Sciatic nerve (tissue), 2 donors: ENCODE results near the gene CYB5A. TPM values are rescaled to one million over a fixed set of nuclear protein-coding genes. Genes with fewer than 3 reads are reported as not detected.
A peak's percentile ranks its signal among the peaks of the same experiment; 100 is the strongest.

Experiments used
- ATAC-seq: fragments of 200-7000 bp; cut with Tn5 transposase; one replicate; pipeline ENCODE4 v1.9.1; 2020; ENCODE audit warnings: mild to moderate bottlenecking, moderate library complexity
- DNase-seq: peaks from one replicate; pipeline ENCODE4 v3.0.0-alpha.2; 2020; ENCODE audit warnings: low spot score
- intact Hi-C: fragments of 100-400 bp; cut with DNase I; formaldehyde crosslinking; loops from one replicate; pipeline ENCODE4 v1.14.2; 2022
- total RNA-seq: library from RNA; stranded (reverse); fragmentation: NEBNext Ultra II Directional; extraction: Animal tissue kit (Norgen Biotek cat#: 25700); gene quantifications from one replicate; pipeline ENCODE4 v1.2.1, GENCODE V29; 2021
- donor health status: DM: no; HTN: no; CAD: no.
- donor health status: DM: no; HTN: no; CAD: no.

CYB5A gene
- total RNA-seq, 1 donor from 2014 or later: 117 TPM

- DNase-seq (no peak), ATAC-seq (peak; percentile 77)
- intact Hi-C loops: no loop called here
These were observed 9.6 kb downstream of the CYB5A start for GRCh38 chr18:74281980-74282754.

DNA sequence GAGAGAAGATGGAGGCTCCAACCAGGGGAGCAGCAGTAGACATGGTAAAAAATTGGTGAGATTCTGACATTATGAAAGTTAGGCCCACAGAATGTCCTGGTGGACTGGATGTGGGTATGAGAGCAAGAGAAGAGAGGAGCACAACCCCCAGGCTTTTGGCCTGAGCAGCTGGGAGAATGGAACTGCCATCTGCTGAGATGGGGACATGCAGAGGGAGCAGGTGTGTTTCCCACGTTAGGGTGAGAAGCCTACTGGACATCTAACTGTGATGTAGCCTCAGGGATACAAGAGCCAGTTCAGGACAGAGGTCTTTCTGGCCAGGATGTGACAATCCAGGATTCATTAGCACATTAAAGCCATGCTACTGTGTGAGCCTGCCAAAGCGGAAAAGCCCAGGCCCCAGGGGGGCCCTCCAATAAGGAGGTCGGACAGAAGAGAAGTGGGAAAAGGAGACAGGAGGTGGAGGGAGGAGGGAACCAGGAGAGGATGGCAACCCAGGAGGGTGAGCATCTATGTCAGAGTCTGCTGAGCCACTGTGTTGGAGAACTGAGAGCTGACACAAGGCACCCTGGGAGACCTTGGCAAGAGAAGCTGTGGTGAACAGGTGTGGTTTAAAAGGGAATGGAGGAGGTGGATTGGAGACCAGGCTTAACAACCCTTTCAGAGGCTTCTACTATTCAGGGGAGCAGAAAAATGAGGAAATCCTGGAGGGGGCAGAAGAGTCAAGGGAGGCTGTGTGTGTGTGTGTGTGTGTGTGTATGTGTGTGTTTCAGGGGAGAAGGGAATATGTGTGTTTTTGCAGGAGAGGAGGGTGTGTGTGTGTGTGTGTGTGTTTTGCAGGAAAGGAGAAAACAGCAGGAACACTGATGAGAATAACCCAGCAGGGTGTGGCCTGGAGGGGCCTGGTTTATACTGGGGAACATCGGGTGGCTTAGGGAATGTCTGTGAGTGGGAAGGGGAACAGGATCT lies 10.5 kb downstream of the CYB5A start:
- ATAC-seq (peak; percentile 26), DNase-seq (no peak)
- intact Hi-C loops: no loop called here

- ATAC-seq (no peak), DNase-seq (no peak)
- intact Hi-C loops: no loop called here
These were observed 12.8 kb downstream of the CYB5A start for GRCh38 chr18:74278983-74279382.

DNA sequence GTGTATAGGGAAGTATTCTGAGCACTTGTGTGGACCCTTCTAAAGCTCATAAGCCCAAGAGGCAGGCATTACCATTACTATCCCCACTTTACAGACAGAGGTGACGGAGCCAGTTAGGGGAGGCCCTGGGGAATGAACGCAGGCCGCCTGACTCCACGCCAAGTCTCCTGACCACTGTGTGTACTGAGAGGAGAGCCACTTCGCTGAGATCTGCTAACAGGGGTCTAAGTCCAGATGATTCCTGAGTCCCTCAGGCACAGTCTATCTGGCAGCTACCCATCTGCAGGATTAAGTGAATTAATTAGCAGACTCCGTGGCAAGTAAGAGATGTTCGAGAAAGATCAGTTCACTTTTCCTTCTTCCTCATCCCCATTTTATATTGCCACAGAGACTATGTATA lies 13.7 kb downstream of the CYB5A start:
- intact Hi-C loops: no loop called here
- ATAC-seq: peak; percentile 50
- no peak for DNase-seq

- intact Hi-C loops: no loop called here
- DNase-seq (no peak), ATAC-seq (no peak)
These were observed 14.5 kb downstream of the CYB5A start for GRCh38 chr18:74277296-74277695.

- ATAC-seq (peak; percentile 42), DNase-seq (no peak)
- intact Hi-C loops: no loop called here
These were observed 15.2 kb downstream of the CYB5A start for GRCh38 chr18:74276609-74277008.

- intact Hi-C loops: no loop called here
- DNase-seq (no peak), ATAC-seq (no peak)
These were observed 16.0 kb downstream of the CYB5A start for GRCh38 chr18:74275736-74276135.

GRCh38 chr18:74274700-74275099 lies 17.1 kb downstream of the CYB5A start:
- ATAC-seq: no peak
- no peak for DNase-seq
- intact Hi-C loops: no loop called here

- no peak for ATAC-seq
- no peak for DNase-seq
- intact Hi-C loops: no loop called here
These were observed 18.4 kb downstream of the CYB5A start for GRCh38 chr18:74273394-74273793.

DNA sequence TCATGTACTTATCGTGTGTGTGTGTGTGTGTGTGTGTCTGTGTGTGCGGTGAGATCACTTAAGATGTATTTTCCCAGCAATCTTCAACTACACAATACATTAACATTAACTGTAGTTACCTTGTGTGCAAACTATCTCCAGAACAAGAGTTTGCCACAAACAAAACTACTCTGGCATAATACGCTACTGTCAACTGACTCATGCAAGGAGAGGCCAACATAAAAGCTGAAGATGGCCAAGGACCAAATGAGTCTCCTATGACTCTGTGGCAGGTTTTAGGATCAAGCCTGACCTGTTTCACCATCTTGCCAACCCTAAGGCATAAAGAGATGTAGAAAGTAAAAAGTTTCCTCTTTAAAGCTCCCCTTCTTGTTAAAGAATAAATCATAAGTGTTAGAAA lies 20.1 kb downstream of the CYB5A start:
- ATAC-seq (peak; percentile 39), DNase-seq (no peak)
- intact Hi-C loops: no loop called here

DNA sequence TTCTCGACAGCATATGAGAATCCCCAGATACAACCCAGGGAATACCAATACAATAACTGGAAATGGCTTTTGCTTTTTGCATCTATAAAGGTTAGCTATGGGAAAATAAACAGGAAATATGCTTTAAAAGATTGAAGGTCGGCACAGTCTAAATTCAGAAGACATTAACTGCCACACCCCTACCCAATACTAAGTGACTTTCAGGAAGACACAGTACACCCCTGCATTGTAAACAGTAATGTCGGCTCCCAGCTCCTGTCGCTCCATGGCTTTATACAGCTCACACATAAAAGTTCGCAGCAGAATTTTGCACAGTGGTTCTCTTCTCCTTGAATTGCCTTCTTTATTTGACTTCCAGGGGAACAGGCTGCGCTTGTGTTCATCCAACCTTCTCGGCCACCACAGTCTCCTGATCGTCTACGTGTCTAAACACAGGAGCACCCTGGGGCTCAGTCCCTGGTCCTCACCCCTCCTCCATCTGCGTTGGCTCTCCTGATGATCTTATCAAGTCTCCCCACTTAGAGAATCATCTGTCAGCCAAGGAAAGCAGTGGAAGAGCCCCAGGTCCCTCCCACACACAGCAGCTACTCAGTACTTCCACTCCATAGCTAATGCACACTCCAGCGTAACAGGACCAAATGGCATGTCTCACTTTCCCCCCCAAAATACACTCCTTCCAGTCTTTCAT lies 22.7 kb downstream of the CYB5A start:
- DNase-seq (no peak), ATAC-seq (peak; percentile 19)
- intact Hi-C loops: no loop called here

DNA sequence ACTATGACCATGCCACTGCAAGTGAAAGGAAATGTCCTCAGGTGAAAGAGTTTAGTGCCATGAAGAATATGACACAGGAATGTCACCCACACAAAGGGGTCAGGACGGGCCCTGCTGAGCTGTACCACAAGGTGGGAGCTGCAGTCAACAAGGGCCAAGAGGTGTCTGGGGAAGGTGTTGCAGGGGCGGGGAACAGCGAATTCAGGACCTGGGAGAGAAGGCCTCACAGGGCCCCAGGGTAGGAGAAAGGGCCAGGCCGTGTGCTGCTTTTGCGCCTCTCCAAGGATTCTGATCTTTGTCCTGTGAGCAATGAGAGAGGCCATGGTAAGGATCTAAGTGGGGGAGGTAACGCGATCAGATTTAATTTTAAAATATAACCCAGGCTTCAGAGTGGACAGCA lies 23.6 kb downstream of the CYB5A start:
- DNase-seq (no peak), ATAC-seq (no peak)
- intact Hi-C loops: no loop called here

- intact Hi-C loops: no loop called here
- DNase-seq (no peak), ATAC-seq (no peak)
These were observed 25.6 kb downstream of the CYB5A start for GRCh38 chr18:74266161-74266560.

- ATAC-seq: no peak
- intact Hi-C loops: no loop called here
- no peak for DNase-seq
These were observed 26.1 kb downstream of the CYB5A start for GRCh38 chr18:74265546-74266098.

GRCh38 chr18:74264303-74265020 lies 27.3 kb downstream of the CYB5A start:
- ATAC-seq: no peak
- intact Hi-C loops: no loop called here
- no peak for DNase-seq

GRCh38 chr18:74261053-74261713 lies 30.6 kb downstream of the CYB5A start:
- intact Hi-C loops: no loop called here
- DNase-seq (no peak), ATAC-seq (no peak)

DNA sequence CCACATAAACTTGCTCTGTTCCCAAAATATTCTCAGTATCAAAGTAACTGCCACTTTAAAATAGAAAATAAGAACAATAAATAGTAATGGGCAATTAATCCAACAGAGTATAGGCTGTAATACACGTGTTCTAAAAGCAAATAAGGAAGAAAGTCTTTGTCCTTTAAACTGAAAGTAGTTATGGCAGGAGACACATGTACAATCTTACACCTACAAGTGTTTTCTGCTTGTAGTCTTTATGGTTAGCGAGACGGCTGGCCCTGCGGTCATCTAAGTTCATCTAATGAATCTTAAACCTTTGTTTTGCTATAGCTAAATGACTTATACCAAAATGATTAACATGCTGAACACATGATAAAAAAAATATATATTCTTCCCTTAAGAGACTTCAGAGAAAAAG lies 32.4 kb downstream of the CYB5A start:
- ATAC-seq (no peak), DNase-seq (no peak)
- intact Hi-C loops: no loop called here

DNA sequence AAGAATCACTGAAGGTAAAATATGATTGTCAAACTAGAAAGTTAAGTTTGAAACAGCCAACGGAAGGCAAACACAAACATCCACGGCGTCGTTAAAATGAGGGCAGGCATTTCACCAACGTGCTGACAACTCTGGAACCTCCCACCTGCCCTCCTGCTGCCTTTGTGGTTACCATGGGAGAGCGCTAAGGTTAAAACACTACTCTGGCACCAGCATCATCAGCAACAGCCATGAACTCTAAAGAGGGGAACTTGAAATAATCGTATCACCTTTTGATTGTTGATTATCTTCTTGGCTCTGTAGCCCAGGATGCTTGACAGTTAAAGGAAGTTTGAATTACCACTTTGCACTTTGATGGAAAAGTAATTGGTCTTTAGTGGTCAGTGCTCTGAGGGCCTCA lies 34.7 kb downstream of the CYB5A start:
- intact Hi-C loops: no loop called here
- ATAC-seq: no peak

More for the DNA sequence above, 34.7 kb downstream of the CYB5A start:
- no peak for DNase-seq
